ENCODE results near the gene RPRM. TPM values are rescaled to one million over a fixed set of nuclear protein-coding genes. Genes with fewer than 3 reads are reported as not detected.

RPRM gene
- total and polyA plus RNA-seq, 2 of the 13 experiments (the other 11 are each of a cell fraction or from before 2014, with no cell fraction given), result not detected

- no peak for TF ChIP-seq ELF3 (CRISPR knock-in tag; IDR thresholded peaks at IDR 0.05)
- TF ChIP-seq FOXJ3 (CRISPR knock-in tag; IDR thresholded peaks at IDR 0.05; ENCODE audit: borderline replicate concordance), result no peak
- no peak for TF ChIP-seq ZNF12 (CRISPR knock-in tag; IDR thresholded peaks at IDR 0.05)
- no peak for TF ChIP-seq MXD1 (CRISPR knock-in tag; IDR thresholded peaks at IDR 0.05)
- TF ChIP-seq ZBTB21 (CRISPR knock-in tag; IDR thresholded peaks at IDR 0.05), result no peak
- TF ChIP-seq MTF2 (CRISPR knock-in tag; IDR thresholded peaks at IDR 0.05; ENCODE audit: borderline replicate concordance), result no peak
Measured at GRCh38 chr2:153487448-153487847, 8.9 kb upstream of the RPRM start (continued).

- intact Hi-C loops (cut with micrococcal nuclease; ENCODE audit: unreplicated experiment) (loop anchor here (5.0 kb wide), 1 partner anchor 192 kb away; no protein-coding TSS in a partner anchor), in situ Hi-C loops (cut with HindIII; ENCODE audit: extremely low pct_ligation_motif_present, low pct_unique_long_range_greater_than_20kb) (loop anchor here (5.0 to 25.0 kb wide), 3 partner anchors 317 to 1442 kb away; no protein-coding TSS in a partner anchor)
- Histone ChIP-seq H3K36me3 (replicated peaks in 1 of 2; ENCODE audit: control insufficient read depth in 1 of 2, insufficient read depth in 2 of 2, low read length in 2 of 2) (no peaks in the 10 kb centered on the region), H3K4me2 (ENCODE audit: low read depth, low read length) (peak overlapping the region; percentile 75), H3K27me3 (ENCODE audit: control insufficient read depth in 1 of 2, insufficient read depth in 2 of 2, low read length in 2 of 2) (peaks cover 6 to 43% of the 10 kb centered on the region in 2 experiments; a peak in 4 of 5 replicates), H3K9ac (ENCODE audit: insufficient read depth, low read depth, low read length) (no peak overlapping the region), H3K4me3 (replicated peaks in 1 of 3; ENCODE audit: insufficient read depth in 1 of 3, low read depth in 2 of 3, low read length in 3 of 3) (no peak overlapping the region), H2AFZ (ENCODE audit: low read length) (peak overlapping the region; percentile 68), H4K20me1 (ENCODE audit: insufficient read depth, low read length) (no peaks in the 10 kb centered on the region), H3K9me3 (ENCODE audit: low read length) (no peaks in the 10 kb centered on the region), H3K79me2 (ENCODE audit: insufficient read depth, low read length) (no peaks in the 10 kb centered on the region), H3K27ac (ENCODE audit: extremely low read length, insufficient read depth, low read length) (no peak overlapping the region), H3K4me1 (ENCODE audit: insufficient read depth, low read length) (peaks cover 16% of the 10 kb centered on the region)
- ChIA-PET CTCF (ENCODE audit: low intra/inter-chr PET ratio, low total read pairs) (interaction anchor here (1.7 kb wide), 1 partner anchor 316 kb away, joined by 20 read pairs; no protein-coding TSS in a partner anchor), POLR2A (no interaction called here)
- 33% methylated on average over 5 of the region's 5 CpGs for WGBS (ENCODE audit: low lambda C conversion rate)
- DNase-seq (ENCODE audit: low spot score), result no peak
- ATAC-seq, result no peak
- no TSS peak for BruUV-seq (replicated peaks)
- FAIRE-seq, result no peak
- TF ChIP-seq ZNF891 (CRISPR knock-in tag; IDR thresholded peaks at IDR 0.05) (no peak), PRDM15 (CRISPR knock-in tag; IDR thresholded peaks at IDR 0.05) (no peak), SUZ12 (IDR thresholded peaks at IDR 0.05; ENCODE audit: low read depth, low read length) (no peak), IKZF4 (CRISPR knock-in tag; IDR thresholded peaks at IDR 0.05; ENCODE audit: borderline replicate concordance, low read depth, not compliant biosample characterization) (no peak), TBX3 (IDR thresholded peaks at IDR 0.05; ENCODE audit: borderline replicate concordance) (no peak), ZNF672 (CRISPR knock-in tag; IDR thresholded peaks at IDR 0.05) (no peak), SMARCC2 (IDR thresholded peaks at IDR 0.05) (no peak), MYPOP (CRISPR knock-in tag; IDR thresholded peaks at IDR 0.05) (no peak), PITX1 (CRISPR knock-in tag; IDR thresholded peaks at IDR 0.05) (no peak), POLR2AphosphoS2 (IDR thresholded peaks at IDR 0.05; ENCODE audit: low read depth, low read length) (no peak), CC2D1A (CRISPR knock-in tag; IDR thresholded peaks at IDR 0.05) (no peak), POGZ (CRISPR knock-in tag; IDR thresholded peaks at IDR 0.05) (no peak)
Measured at GRCh38 chr2:153479573-153479972, 1.0 kb upstream of the RPRM start.

Measured in HepG2 (cell line).